Measurements from ENCODE around the gene MT1M.
"Not testable (repeated sequence)": the region's sequence is repeated elsewhere in the genome, so short reads cannot be mapped to it uniquely, and the experiment has no call there.

MT1M gene

GRCh38 chr16:56608876-56609462 lies 23.5 kb upstream of the MT1M start:
- DNase-seq: no peak

GRCh38 chr16:56609463-56609921 lies 23.0 kb upstream of the MT1M start:
- peak; percentile 31 to 49 (median 40) for DNase-seq

GRCh38 chr16:56610017-56610608 lies 22.3 kb upstream of the MT1M start:
- DNase-seq: peak in 3 of 4 experiments; percentile 17 to 27 (median 20)

- no peak for DNase-seq
Observed at GRCh38 chr16:56610609-56611111, 21.8 kb upstream of the MT1M start.

GRCh38 chr16:56611281-56611833 lies 21.1 kb upstream of the MT1M start:
- DNase-seq: no peak

- no peak for DNase-seq
Observed at GRCh38 chr16:56613706-56614105, 18.8 kb upstream of the MT1M start.

- DNase-seq: no peak
Observed at GRCh38 chr16:56614549-56614991, 17.9 kb upstream of the MT1M start.

GRCh38 chr16:56615353-56615752 lies 17.1 kb upstream of the MT1M start:
- no peak for DNase-seq

- DNase-seq: no peak
Observed at GRCh38 chr16:56616608-56617211, 15.7 kb upstream of the MT1M start.

- DNase-seq: peak in 1 of 4 experiments; percentile 38
Observed at GRCh38 chr16:56617212-56618085, 15.0 kb upstream of the MT1M start.

GRCh38 chr16:56618138-56618537 lies 14.3 kb upstream of the MT1M start:
- DNase-seq: no peak

GRCh38 chr16:56620339-56620897 lies 12.0 kb upstream of the MT1M start:
- no peak for DNase-seq

- not testable (repeated sequence) for DNase-seq
Observed at GRCh38 chr16:56621665-56622445, 10.6 kb upstream of the MT1M start.

GRCh38 chr16:56623184-56623583 lies 9.3 kb upstream of the MT1M start:
- not testable (repeated sequence) for DNase-seq

- no peak for DNase-seq
Observed at GRCh38 chr16:56623637-56624036, 8.8 kb upstream of the MT1M start.

GRCh38 chr16:56625140-56625942 lies 7.1 kb upstream of the MT1M start, which contains the start of gene MT1E:
Gene MT1E, plus strand, starts transcription at chr16:56625781. Its CDS starts 71 bp downstream, at chr16:56625852.
- DNase-seq: peak in 1 of 4 experiments; percentile 15

GRCh38 chr16:56625943-56626654 lies 6.4 kb upstream of the MT1M start:
- DNase-seq: no peak

GRCh38 chr16:56626685-56627084 lies 5.8 kb upstream of the MT1M start:
- DNase-seq: no peak

GRCh38 chr16:56628486-56629350 lies 3.7 kb upstream of the MT1M start:
- DNase-seq: no peak

Data from activated naive CD4-positive, alpha-beta T cell (primary cell).